Stomach (tissue), 9 donors: ENCODE data around the gene SCFD2. TPM values are rescaled to one million over a fixed set of nuclear protein-coding genes. Genes with fewer than 3 reads are reported as not detected.

Source experiments
- DNase-seq, 2 donors: peaks; one replicate each; pipeline versions ENCODE4 v3.0.0 to v3.0.0-alpha.2; 2013 to 2019
- H3K27ac ChIP-seq, 5 donors: fragments of 200-600 bp in 4 of 5; sonication (generic) in 4 of 5; one replicate each; pipeline ENCODE4 v1.5.1; 2013 to 2019; ENCODE audit warnings: mild to moderate bottlenecking in 1 of 5, moderate library complexity in 1 of 5
- H3K27me3 ChIP-seq, 3 donors: fragments of 200-600 bp; sonication (generic); one replicate each; pipeline ENCODE4 v1.5.1; 2017 to 2019; ENCODE audit warnings: mixed run types in 1 of 3
- H3K36me3 ChIP-seq, 4 donors: fragments of 200-600 bp; sonication (generic); 1 replicate in 3 of 4; 2 replicates in 1 of 4; pipeline ENCODE4 v1.5.1; 2016 to 2019
- H3K4me1 ChIP-seq, 4 donors: fragments of 200-600 bp; sonication (generic); one replicate each; pipeline ENCODE4 v1.5.1; 2016 to 2019
- H3K4me3 ChIP-seq, 4 donors: fragments of 200-600 bp; sonication (generic) in 3 of 4; one replicate each; pipeline ENCODE4 v1.5.1; 2016 to 2019; ENCODE audit warnings: mild to moderate bottlenecking in 1 of 4
- H3K9me3 ChIP-seq, 4 donors: fragments of 200-600 bp; sonication (generic); one replicate each; pipeline ENCODE4 v1.5.1; 2016 to 2019
- CTCF ChIP-seq, 7 experiments: fragments of 450-650 bp in 4 of 7; fragments of 200-600 bp in 3 of 7; sonication (generic) in 3 of 7; IDR thresholded peaks; one replicate each; pipeline ENCODE4 v1.5.1; 2016 to 2019; ENCODE audit warnings: antibody characterized with exemption in 7 of 7, control low read depth in 2 of 7, mild to moderate bottlenecking in 1 of 7
- EP300 ChIP-seq: sonication (generic); formaldehyde crosslinking; IDR thresholded peaks from one replicate; pipeline ENCODE4 v1.6.1; 2017; ENCODE audit warnings: antibody characterized with exemption
- POLR2A ChIP-seq, 4 donors: fragments of 450-650 bp; IDR thresholded peaks; one replicate each; pipeline ENCODE4 v1.6.1; 2016; ENCODE audit warnings: antibody characterized with exemption in 4 of 4, control low read depth in 2 of 4, mild to moderate bottlenecking in 1 of 4, moderate library complexity in 1 of 4
- POLR2AphosphoS5 ChIP-seq, 3 donors: sonication (generic); formaldehyde crosslinking; IDR thresholded peaks; one replicate each; pipeline ENCODE4 v1.6.1; 2016; ENCODE audit warnings: antibody characterized with exemption in 3 of 3
- WGBS, 5 donors: extraction: QIAGEN DNeasy Blood & Tissue Kit in 3 of 5; methylation state at CpG; one replicate each; pipeline versions ENCODE4 v1.1.5 to v1.1.7; 2013 to 2018; 5-methylcytosine and 5-hydroxymethylcytosine counted together
- intact Hi-C: fragments of 100-400 bp; cut with DNase I; formaldehyde crosslinking; loops from one replicate; pipeline ENCODE4 v1.15.1; 2023; ENCODE audit warnings: low total_unique reads
- polyA plus RNA-seq, 3 donors: library from polyadenylated mRNA; stranded (reverse); fragments of 200-250 nt; gene quantifications; one replicate each; pipeline ENCODE4 v1.2.3, GENCODE V29; 2013
- total RNA-seq, 5 donors: library from RNA; depleted of rRNA; stranded (reverse); fragments of >200 nt; gene quantifications; one replicate each; pipeline versions ENCODE4 v1.1.0 to v1.2.3, GENCODE V29; 2014 to 2016
- donor health status: healthy with polysubstance abuse.
- donor health status: Bipolar disorder and iron deficiency.
- donor health status: healthy.

SCFD2 gene
- total and polyA plus RNA-seq, 8 donors = 2.9 to 40.2 (median 11.1) TPM

GRCh38 chr4:52889778-52890520 is 475.9 kb downstream of the SCFD2 start:
- WGBS, 5 donors = 58 to 70% (median 62%) methylated on average over 2 of the region's 2 CpGs

DNA sequence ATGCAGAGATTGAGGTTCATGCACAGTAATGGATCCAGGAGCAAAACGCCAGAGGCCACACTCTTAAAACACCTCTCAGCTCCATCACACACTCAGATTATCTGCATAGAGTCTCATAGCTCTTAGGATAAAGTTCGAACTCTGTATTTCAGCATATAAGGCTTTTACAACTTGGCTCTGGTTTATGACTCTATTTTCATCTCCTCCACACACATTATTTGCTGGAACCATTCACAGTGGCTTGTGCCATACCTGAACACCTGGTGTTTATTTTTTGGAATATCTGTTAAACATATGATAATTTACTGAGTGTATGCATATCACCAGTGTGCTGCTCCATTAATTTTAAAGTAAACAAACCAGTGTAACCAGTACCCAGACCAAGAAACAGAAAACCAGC is 476.5 kb downstream of the SCFD2 start:
- Histone ChIP-seq H3K27ac (no peak overlapping the region), H3K4me1 (no peaks in the 10 kb centered on the region), H3K27me3 (no peaks in the 10 kb centered on the region), H3K9me3 (no peaks in the 10 kb centered on the region), H3K4me3 (no peak overlapping the region), H3K36me3 (peaks cover 0 to 12% (median 0%) of the 10 kb centered on the region in 4 donors)
- intact Hi-C loops = no loop called here
- no peak for DNase-seq
- TF ChIP-seq CTCF (IDR thresholded peaks at IDR 0.05) (no peak), POLR2AphosphoS5 (IDR thresholded peaks at IDR 0.05) (no peak), EP300 (no peak), POLR2A (IDR thresholded peaks at IDR 0.05) (no peak)
- WGBS, 5 donors = 43 to 75% (median 49%) methylated on average over 2 of the region's 2 CpGs

More at GRCh38 chr4:52889778-52890520, 475.9 kb downstream of the SCFD2 start:
- no peaks in the 10 kb centered on the region for H3K9me3 ChIP-seq
- H3K27me3 ChIP-seq = no peaks in the 10 kb centered on the region
- H3K4me3 ChIP-seq = no peak overlapping the region
- no peak for TF ChIP-seq EP300
- no peak for TF ChIP-seq POLR2A (IDR thresholded peaks at IDR 0.05)
- TF ChIP-seq CTCF (IDR thresholded peaks at IDR 0.05) = no peak
- no peak for TF ChIP-seq POLR2AphosphoS5 (IDR thresholded peaks at IDR 0.05)
- DNase-seq = no peak
- H3K4me1 ChIP-seq = no peaks in the 10 kb centered on the region
- peaks cover 0 to 6% (median 0%) of the 10 kb centered on the region in 4 donors for H3K36me3 ChIP-seq
- intact Hi-C loops = no loop called here
- no peak overlapping the region for H3K27ac ChIP-seq

DNA sequence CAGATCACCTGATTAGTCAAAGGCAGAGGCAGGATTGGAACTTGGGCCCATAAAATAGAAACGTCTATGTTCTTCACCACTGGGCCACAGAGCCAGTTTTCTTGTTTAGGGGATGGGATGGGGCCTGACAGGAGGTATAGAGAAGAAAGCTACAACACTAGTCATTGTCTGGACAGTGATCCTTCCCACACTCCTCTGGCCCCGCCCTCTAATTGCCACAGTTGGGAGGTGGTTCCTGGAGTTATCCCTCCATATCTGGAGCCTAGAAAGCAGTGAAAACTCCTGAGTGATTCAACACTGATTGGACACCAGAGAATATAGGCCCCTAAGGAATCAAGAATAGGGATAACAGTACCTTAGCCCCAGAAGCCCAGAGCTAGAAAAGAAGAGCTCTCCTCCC is 480.9 kb downstream of the SCFD2 start:
- WGBS, 5 donors = 88 to 100% (median 92%) methylated on average over 2 of the region's 2 CpGs
- H3K4me1 ChIP-seq = no peaks in the 10 kb centered on the region
- no peak overlapping the region for H3K4me3 ChIP-seq
- DNase-seq = no peak
- no peaks in the 10 kb centered on the region for H3K27me3 ChIP-seq
- intact Hi-C loops = no loop called here
- H3K36me3 ChIP-seq = peaks cover 0 to 12% (median 0%) of the 10 kb centered on the region in 4 donors
- H3K27ac ChIP-seq = no peak overlapping the region
- no peak for TF ChIP-seq EP300
- H3K9me3 ChIP-seq = no peaks in the 10 kb centered on the region

DNA sequence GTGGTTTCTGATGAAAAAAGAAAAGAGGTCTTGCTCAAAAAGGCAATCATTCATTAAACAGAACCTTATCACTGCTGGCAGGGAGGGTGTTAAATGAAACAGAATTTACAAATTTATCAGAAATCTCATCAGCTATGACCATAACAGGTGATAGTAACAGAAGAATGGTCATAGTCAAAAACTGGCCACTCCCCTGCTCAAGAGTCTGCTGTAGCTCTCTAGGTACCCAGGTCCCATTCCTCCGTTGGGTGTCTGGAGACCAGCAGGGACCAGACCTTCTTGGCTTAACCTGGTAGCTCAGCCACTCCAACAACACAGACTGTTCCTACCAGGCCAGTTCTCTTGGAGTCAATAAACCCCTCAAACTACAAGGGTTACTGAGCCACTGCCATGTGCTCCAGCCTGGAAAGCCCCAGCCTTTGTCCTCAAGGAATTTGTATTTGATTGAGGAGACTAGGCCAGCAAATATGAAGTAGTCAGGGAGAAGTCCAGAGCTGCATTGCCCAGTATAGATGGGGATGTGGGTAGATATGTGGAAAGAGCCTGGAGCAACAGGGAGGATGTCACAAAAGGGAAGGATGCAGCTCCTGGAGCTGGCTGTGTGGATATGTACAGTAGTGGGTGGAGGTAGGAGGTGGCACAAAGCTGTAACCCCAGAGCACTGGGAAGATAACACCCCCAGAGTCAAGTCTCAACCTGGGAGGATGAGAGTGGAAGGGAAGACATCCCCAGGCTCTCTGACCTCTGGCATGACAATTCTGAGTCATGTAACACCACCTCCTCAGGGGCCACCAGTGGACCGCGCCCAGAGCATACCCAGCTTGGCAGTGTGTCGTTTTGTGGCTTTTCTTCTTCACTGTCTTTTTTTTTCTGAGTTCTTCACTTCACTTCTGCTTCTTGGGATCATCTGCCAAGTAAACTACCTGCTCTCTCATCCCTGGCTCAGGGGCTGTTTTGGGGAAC is 481.9 kb downstream of the SCFD2 start:
- intact Hi-C loops = no loop called here
- TF ChIP-seq POLR2AphosphoS5 (IDR thresholded peaks at IDR 0.05) (no peak), POLR2A (IDR thresholded peaks at IDR 0.05) (no peak), CTCF (IDR thresholded peaks at IDR 0.05) (no peak), EP300 (no peak)
- H3K36me3 ChIP-seq = peaks cover 0 to 12% (median 0%) of the 10 kb centered on the region in 4 donors
- no peak overlapping the region for H3K4me3 ChIP-seq
- H3K27me3 ChIP-seq = no peaks in the 10 kb centered on the region
- no peak overlapping the region for H3K27ac ChIP-seq
- DNase-seq = no peak
- WGBS, 5 donors = 83 to 92% (median 91%) methylated on average over 4 of the region's 4 CpGs
- no peaks in the 10 kb centered on the region for H3K9me3 ChIP-seq
- H3K4me1 ChIP-seq = no peaks in the 10 kb centered on the region
